GM10266 (cell line): Measurements from ENCODE around the gene FLT3LG.

Source experiments
- DNase-seq: peaks from one replicate; pipeline ENCODE4 v3.0.0; 2012; ENCODE audit errors: extremely low spot score
- TF ChIP-seq, protein P1 (sequence below): IDR thresholded peaks from 2 replicates; pipeline ENCODE4 v1.5.1; 2012; ENCODE audit warnings: mild to moderate bottlenecking, low read depth; ENCODE audit not compliant: control insufficient read depth, insufficient read depth; ENCODE audit errors: missing control alignments

Gene FLT3LG

DNA sequence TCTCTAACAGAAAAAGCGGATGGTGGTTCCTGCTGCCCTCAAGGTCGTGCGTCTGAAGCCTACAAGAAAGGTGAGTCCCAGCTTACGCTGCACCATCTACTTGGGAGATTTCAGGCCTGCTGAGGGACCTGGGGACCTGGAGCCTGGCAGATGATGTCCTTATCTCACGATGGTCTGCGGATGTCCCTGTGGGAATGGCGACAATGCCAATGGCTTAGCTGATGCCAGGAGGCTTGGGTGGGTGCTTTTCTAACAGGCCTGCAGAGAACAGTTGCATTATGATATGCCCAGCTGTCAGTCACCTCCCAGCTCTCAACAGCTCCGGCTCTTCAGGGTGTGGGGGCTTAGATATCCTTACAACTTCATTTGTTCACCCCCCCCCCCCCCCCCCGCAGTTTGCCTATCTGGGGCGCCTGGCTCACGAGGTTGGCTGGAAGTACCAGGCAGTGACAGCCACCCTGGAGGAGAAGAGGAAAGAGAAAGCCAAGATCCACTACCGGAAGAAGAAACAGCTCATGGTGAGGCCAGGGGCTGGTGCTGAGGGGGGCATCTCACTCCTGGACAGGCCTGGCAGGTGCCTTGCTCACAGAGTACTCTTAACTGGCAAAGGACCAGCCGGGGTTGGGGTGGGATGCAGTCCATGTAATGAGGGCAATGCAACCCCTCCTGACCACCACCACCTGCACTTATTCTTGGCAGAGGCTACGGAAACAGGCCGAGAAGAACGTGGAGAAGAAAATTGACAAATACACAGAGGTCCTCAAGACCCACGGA lies 17.2 kb downstream of the FLT3LG start:
- DNase-seq, result no peak
- TF ChIP-seq, protein P1, sequence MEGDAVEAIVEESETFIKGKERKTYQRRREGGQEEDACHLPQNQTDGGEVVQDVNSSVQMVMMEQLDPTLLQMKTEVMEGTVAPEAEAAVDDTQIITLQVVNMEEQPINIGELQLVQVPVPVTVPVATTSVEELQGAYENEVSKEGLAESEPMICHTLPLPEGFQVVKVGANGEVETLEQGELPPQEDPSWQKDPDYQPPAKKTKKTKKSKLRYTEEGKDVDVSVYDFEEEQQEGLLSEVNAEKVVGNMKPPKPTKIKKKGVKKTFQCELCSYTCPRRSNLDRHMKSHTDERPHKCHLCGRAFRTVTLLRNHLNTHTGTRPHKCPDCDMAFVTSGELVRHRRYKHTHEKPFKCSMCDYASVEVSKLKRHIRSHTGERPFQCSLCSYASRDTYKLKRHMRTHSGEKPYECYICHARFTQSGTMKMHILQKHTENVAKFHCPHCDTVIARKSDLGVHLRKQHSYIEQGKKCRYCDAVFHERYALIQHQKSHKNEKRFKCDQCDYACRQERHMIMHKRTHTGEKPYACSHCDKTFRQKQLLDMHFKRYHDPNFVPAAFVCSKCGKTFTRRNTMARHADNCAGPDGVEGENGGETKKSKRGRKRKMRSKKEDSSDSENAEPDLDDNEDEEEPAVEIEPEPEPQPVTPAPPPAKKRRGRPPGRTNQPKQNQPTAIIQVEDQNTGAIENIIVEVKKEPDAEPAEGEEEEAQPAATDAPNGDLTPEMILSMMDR, result no peak

DNA sequence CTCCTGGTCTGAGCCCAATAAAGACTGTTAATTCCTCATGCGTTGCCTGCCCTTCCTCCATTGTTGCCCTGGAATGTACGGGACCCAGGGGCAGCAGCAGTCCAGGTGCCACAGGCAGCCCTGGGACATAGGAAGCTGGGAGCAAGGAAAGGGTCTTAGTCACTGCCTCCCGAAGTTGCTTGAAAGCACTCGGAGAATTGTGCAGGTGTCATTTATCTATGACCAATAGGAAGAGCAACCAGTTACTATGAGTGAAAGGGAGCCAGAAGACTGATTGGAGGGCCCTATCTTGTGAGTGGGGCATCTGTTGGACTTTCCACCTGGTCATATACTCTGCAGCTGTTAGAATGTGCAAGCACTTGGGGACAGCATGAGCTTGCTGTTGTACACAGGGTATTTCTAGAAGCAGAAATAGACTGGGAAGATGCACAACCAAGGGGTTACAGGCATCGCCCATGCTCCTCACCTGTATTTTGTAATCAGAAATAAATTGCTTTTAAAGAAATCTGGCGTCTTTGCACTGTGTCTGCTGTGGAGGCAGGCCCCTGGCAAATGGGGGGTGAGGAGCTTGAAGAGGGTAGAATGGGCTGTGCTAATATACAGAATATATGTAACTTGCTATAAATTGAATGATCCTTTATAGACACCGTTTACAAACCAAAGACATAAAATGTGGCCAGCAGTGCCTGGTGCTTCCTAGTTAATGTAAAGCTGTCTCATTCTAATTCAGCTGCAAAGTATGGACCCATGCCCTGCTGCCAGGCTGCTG lies 18.0 kb downstream of the FLT3LG start:
- TF ChIP-seq, protein P1, result no peak
- DNase-seq, result no peak

DNA sequence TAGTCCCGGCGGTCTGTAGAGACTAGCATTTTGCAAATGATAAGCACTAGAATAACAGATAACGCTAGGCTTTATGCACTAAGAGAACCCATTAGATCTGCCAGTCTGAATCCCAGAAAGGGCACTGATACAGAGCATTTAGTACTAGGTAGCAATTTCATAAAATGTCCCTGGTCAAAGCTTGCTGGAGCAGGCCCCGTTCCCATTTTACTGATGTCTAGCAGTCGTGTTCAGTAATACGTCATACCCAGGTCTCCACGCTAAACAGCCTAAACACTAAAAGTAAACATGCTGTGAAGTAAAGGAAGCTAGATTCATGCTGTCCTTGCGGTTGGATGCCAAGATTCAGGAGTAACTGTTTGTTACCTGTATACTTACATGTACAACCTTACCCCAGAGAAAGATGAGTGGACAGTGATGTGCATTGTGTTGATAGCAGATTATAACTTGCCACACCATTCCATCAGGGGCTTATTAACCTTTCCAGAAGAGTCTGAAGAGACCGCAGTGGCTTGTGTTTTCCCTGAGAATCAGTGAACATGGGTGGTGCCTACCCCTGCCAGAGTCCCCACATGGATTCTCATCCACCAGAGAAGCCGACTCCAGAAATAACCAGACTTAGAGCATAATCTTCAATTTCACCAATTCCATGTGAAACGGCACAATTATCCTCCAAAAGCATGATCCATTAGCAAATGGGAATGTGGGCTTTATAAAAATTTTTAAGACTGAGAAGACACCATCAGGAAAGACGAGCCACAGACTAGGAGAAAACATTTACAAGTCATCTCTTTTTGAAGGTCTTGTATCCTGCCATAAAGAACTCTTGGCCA lies 18.8 kb downstream of the FLT3LG start:
- TF ChIP-seq, protein P1, result no peak
- DNase-seq, result no peak

DNA sequence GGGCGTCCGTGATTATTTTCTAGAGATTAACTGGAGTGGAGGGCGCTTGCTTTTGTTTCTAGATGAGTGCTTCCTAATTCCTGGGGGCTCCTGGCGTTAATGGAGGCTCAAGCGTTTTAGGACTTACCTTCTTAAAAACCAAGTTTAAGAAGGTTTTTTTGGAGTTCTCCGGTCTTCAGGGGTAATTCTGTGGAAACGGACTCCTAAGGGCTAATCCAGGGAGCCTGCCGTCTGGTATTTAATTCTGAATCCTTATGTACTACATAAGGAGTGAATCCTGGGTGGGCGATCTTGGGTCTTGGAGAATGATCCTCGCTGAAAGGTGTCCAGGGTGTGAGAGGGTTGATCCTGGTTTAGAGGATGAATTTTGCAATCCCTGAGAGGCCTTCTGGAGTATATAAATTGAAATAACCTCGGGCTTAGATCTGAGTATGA lies 22.6 kb downstream of the FLT3LG start:
- TF ChIP-seq, protein P1, result no peak
- DNase-seq, result no peak

DNA sequence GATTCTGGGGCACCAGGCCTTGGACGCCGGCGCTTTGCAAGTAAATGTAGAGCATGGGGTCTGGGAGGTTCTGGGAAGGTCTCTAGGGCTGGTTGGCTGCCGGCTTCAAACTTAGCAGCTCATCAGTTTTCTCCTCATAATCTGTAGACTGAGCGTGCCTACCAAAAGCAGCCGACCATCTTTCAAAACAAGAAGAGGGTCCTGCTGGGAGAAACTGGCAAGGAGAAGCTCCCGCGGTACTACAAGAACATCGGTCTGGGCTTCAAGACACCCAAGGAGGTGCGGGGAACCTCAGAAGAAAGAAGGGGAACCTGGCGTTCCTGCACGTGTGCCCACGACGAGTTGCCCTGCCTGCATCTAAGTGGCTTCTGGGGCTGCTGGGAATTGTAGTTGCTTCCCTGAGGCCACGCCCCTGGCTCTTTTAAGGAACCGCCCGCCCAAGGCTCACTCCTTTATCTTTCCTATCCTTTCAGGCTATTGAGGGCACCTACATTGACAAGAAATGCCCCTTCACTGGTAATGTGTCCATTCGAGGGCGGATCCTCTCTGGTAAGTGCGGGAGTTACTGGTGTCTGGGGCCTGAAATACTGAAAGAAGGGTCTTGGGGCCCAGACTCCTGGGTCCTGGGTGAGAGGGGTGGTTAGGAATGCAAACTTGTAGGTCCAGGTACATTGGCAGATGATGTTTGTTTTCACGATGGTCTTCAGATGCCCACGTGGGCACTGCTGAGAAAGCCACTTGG lies 23.2 kb downstream of the FLT3LG start:
- TF ChIP-seq, protein P1, result no peak
- DNase-seq, result no peak

DNA sequence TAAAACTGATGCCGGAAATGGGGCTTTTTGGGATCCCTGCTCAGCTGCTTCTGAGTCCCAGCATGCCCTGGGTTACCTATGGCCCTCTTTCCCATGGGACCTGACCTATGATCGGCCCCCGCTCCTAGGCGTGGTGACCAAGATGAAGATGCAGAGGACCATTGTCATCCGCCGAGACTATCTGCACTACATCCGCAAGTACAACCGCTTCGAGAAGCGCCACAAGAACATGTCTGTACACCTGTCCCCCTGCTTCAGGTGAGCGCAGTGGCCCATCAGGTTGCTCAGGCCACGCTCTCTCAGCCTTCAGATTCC lies 23.7 kb downstream of the FLT3LG start:
- no peak for DNase-seq
- TF ChIP-seq, protein P1, result no peak
